Epithelial cell of esophagus (primary cell): Measurements from ENCODE around the gene MYO16.

Experiments used
- DNase-seq: peaks from one replicate; pipeline ENCODE4 v3.0.0; 2010; ENCODE audit warnings: low read depth
- H3K4me3 ChIP-seq: 2 replicates; pipeline ENCODE4 v1.5.1; 2011; ENCODE audit warnings: mild to moderate bottlenecking, low read length, control low read depth
- CTCF ChIP-seq: IDR thresholded peaks from 2 replicates; pipeline ENCODE4 v1.5.1; 2011; ENCODE audit warnings: low read depth, mild to moderate bottlenecking, low read length, control low read depth, inconsistent platforms; ENCODE audit not compliant: insufficient read depth; ENCODE audit errors: missing control alignments

The MYO16 gene

DNA sequence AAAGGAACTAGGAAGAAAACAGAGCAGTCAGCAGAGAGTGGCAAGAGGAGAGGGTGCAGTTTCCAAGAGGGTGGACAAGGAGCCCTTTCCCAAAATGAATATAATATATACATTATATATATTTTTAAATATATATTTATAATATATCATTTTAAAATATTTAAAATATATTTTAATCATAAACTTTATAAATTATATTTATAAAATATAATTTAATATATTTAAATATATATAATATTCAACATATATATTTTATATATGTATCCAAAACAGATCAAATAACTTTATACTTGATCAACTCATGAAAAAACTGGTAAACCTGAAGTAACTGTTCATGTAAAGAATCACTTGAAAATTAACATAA, 328.6 kb downstream of the MYO16 start:
- no peak for DNase-seq
- TF ChIP-seq CTCF, result no peak
- H3K4me3 ChIP-seq, result no peak overlapping the region

DNA sequence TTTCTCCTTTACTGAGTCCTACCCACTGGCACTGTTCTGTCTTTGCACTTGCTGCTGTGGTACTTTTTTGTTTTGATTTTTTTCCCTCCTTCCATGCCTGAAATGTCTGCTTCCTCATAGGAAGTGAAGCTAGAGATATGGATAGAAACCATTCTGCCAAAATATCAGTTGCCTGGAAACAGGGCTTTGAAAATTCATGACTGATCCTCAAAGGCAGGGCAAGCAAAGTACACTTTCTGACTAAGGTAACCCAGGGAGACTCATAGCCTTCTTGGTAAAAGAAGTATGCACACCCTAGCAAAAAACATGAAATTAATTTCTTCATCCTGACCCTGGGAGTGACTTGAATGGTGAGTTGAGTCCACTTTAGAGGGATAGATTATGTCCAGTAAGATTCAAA, 329.8 kb downstream of the MYO16 start:
- no peak overlapping the region for H3K4me3 ChIP-seq
- TF ChIP-seq CTCF, result no peak
- DNase-seq, result peak; percentile 47

- no peak for DNase-seq
- H3K4me3 ChIP-seq, result no peak overlapping the region
- TF ChIP-seq CTCF, result no peak
These were observed 330.6 kb downstream of the MYO16 start for GRCh38 chr13:108960006-108960405.

GRCh38 chr13:108961542-108962125, 332.2 kb downstream of the MYO16 start:
- DNase-seq, result peak; percentile 62
- peak; percentile 77 for TF ChIP-seq CTCF

DNA sequence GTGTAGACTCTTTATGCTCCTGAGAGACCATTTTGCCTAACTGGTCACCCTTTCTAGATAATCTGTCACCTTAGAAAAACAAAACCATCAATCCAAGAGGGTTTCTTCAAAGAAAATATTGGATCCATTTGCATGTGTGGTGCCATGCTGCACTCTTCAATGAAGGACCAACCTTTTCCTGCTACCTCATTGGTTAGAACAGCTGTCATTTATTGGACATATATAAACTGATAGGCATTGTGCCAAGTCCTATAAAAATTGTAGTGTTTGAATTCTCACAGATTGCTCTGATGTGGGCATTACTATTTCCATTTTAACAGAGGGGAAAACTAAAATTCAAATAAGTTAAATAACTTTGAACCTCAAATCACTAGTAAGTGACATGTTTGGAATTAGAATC, 333.2 kb downstream of the MYO16 start:
- TF ChIP-seq CTCF, result no peak
- H3K4me3 ChIP-seq, result no peak overlapping the region
- no peak for DNase-seq

More at GRCh38 chr13:108961542-108962125, 332.2 kb downstream of the MYO16 start:
- no peak overlapping the region for H3K4me3 ChIP-seq

DNA sequence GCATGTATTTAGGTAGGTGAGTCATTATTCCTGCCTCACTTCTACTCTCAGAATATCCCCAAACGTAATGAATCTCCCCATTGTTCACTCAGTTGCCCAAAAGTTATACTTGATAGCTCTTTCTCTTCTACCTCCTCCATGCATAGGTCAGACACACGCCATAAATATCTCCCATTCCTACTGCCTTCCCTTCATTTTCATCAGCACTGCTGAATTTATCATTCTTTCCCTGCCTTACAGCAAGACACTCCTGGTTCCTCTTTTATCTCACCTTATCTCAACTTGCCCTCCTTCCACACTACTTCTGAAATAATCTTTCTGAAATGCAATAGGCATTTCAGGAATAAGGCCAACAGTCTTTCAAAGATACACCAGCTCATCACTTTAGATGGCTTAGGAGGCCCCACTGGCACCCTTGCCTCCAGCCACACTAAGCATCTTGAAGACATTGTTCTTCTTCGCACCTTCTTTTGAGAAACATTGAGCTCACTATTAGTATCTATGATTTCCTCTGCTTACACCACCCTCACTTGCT, 333.9 kb downstream of the MYO16 start:
- TF ChIP-seq CTCF, result no peak
- no peak overlapping the region for H3K4me3 ChIP-seq
- DNase-seq, result no peak

- no peak overlapping the region for H3K4me3 ChIP-seq
- peak; percentile 93 for DNase-seq
- TF ChIP-seq CTCF, result no peak
These were observed 334.6 kb downstream of the MYO16 start for GRCh38 chr13:108963846-108964600.
